D721Med (cell line): ENCODE results near the gene SIN3B.

Source experiments
- DNase-seq: peaks from one replicate; pipeline ENCODE4 v3.0.0; 2011; ENCODE audit warnings: low spot score; ENCODE audit not compliant: insufficient read length
- FAIRE-seq: peaks from 2 replicates; lab custom pipeline; 2011; peaks lifted over from hg19 to GRCh38; lab: Jason Lieb, UNC
- CTCF ChIP-seq: IDR thresholded peaks from 2 replicates; pipeline ENCODE4 v1.5.1; 2012; ENCODE audit warnings: mild to moderate bottlenecking, control low read depth; ENCODE audit not compliant: insufficient read depth; ENCODE audit errors: missing control alignments

SIN3B gene

GRCh38 chr19:16804176-16804575, 25.0 kb upstream of the SIN3B start:
- DNase-seq: no peak
- no peak for FAIRE-seq
- no peak for TF ChIP-seq CTCF

- TF ChIP-seq CTCF: no peak
- DNase-seq (no peak), FAIRE-seq (no peak)
Observed at GRCh38 chr19:16807549-16808284, 21.5 kb upstream of the SIN3B start.

GRCh38 chr19:16814526-16815100, 14.6 kb upstream of the SIN3B start:
- FAIRE-seq (no peak), DNase-seq (no peak)
- TF ChIP-seq CTCF: no peak

- DNase-seq (no peak), FAIRE-seq (no peak)
- TF ChIP-seq CTCF: no peak
Observed at GRCh38 chr19:16820056-16820455, 9.1 kb upstream of the SIN3B start.

GRCh38 chr19:16821081-16821480, 8.1 kb upstream of the SIN3B start:
- no peak for DNase-seq
- no peak for TF ChIP-seq CTCF
- no peak for FAIRE-seq

- FAIRE-seq (no peak), DNase-seq (no peak)
- no peak for TF ChIP-seq CTCF
Observed at GRCh38 chr19:16822648-16823047, 6.5 kb upstream of the SIN3B start.
